Measurements from ENCODE around the gene ATF7IP. TPM values are rescaled to one million over a fixed set of nuclear protein-coding genes. Genes with fewer than 3 reads are reported as not detected.
A peak's percentile ranks its signal among the peaks of the same experiment; 100 is the strongest.

ATF7IP gene
- polyA plus RNA-seq, 1 donor = 32.0 TPM

DNA sequence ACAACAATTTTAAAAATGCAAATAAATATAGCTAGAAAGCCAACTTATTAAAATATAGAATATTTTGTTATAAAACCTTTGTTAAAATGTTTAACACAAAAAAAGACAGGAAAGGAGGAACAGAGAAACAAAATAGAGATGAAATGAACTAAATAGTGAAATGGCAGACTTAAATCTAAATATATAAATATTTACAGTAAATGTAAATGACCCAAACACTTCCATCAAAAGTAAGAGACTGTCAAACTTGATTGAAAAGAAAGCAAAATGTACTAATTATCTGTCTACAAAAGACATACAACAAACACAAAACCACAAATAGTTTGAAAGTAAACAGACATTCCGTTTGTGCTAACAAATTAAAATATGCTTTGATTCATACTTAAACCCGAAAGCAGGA, 160.5 kb downstream of the ATF7IP start:
- no peaks in the 10 kb centered on the region for H3K36me3 ChIP-seq (ENCODE audit: control insufficient read depth, insufficient read depth, low read length)
- H3K27me3 ChIP-seq (ENCODE audit: control insufficient read depth, insufficient read depth, low read length) = no peaks in the 10 kb centered on the region
- WGBS (ENCODE audit: insufficient coverage, low lambda C conversion rate) = 100% methylated on average over 1 of the region's 2 CpGs
- no peak overlapping the region for H3K4me3 ChIP-seq (ENCODE audit: low read length)
- H3K9me3 ChIP-seq (ENCODE audit: control insufficient read depth, low read depth, low read length) = peaks cover 30% of the 10 kb centered on the region
- H3K27ac ChIP-seq (ENCODE audit: low read length) = no peak overlapping the region
- no peak for DNase-seq
- H3K4me1 ChIP-seq (ENCODE audit: control insufficient read depth, insufficient read depth, low read length) = no peaks in the 10 kb centered on the region

DNA sequence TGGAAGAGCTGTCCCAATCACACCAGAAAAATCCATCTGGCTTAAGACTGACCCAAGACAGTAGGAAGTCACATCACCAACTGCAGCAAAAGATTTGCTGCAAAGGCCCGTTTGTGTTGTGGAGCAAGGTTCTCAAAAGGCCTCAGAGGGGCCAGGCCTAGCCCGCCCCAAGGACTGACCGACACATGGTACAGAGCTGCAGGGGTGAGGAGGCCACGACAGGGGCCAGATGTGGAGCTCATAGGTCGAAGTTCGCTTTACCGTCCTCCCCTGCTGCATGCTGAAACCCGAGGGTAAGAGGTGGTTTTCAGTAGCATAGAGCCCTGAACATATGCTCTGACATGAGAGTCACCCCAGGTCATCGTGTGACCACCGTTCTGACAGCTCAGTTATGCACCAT, 166.7 kb downstream of the ATF7IP start:
- peaks cover 16% of the 10 kb centered on the region for H3K36me3 ChIP-seq (ENCODE audit: control insufficient read depth, insufficient read depth, low read length)
- no peaks in the 10 kb centered on the region for H3K4me1 ChIP-seq (ENCODE audit: control insufficient read depth, insufficient read depth, low read length)
- H3K27me3 ChIP-seq (ENCODE audit: control insufficient read depth, insufficient read depth, low read length) = no peaks in the 10 kb centered on the region
- no peak for DNase-seq
- no peak overlapping the region for H3K27ac ChIP-seq (ENCODE audit: low read length)
- 100% methylated on average over 1 of the region's 10 CpGs for WGBS (ENCODE audit: insufficient coverage, low lambda C conversion rate)
- no peak overlapping the region for H3K4me3 ChIP-seq (ENCODE audit: low read length)
- no peaks in the 10 kb centered on the region for H3K9me3 ChIP-seq (ENCODE audit: control insufficient read depth, low read depth, low read length)

- no peak overlapping the region for H3K27ac ChIP-seq (ENCODE audit: low read length)
- peaks cover 3% of the 10 kb centered on the region for H3K4me1 ChIP-seq (ENCODE audit: control insufficient read depth, insufficient read depth, low read length)
- no peaks in the 10 kb centered on the region for H3K27me3 ChIP-seq (ENCODE audit: control insufficient read depth, insufficient read depth, low read length)
- WGBS (ENCODE audit: insufficient coverage, low lambda C conversion rate) = 100% methylated on average over 1 of the region's 5 CpGs
- no peaks in the 10 kb centered on the region for H3K9me3 ChIP-seq (ENCODE audit: control insufficient read depth, low read depth, low read length)
- DNase-seq = no peak
- H3K4me3 ChIP-seq (ENCODE audit: low read length) = no peak overlapping the region
- H3K36me3 ChIP-seq (ENCODE audit: control insufficient read depth, insufficient read depth, low read length) = peaks cover 17% of the 10 kb centered on the region
Measured at GRCh38 chr12:14537088-14537487, 171.6 kb downstream of the ATF7IP start.

DNA sequence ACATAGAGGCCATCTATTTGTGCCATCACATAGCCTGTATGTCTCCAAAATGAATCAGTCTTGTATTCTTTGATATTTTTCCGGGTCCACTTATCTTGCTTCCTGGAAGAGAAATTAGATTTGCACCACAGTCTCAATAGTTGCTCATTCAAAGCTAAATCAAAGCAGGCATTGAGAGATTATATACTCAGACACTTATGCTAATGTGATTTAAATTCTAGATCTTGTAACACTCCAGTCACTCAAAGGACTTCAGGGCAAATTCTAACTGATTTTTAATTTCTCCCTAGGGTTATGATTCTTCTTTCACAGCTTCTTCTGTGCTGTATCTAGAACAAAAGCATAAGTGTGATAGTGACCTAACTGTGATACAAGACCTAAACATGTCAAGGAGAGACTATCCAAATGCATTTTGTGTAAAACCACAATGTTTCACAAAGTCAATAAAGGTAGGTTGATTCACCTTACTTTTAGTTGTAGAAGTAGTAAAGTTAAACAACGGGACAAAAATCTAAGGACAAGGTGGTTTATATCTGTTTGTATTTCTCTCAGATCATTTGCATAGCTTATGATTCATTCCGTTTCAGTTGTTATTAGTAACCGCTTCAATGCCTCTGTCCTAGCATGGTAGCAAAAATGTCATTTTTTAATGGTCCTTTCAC, 175.4 kb downstream of the ATF7IP start:
- Histone ChIP-seq H3K4me1 (ENCODE audit: control insufficient read depth, insufficient read depth, low read length) (peaks cover 9% of the 10 kb centered on the region), H3K36me3 (ENCODE audit: control insufficient read depth, insufficient read depth, low read length) (peaks cover 9% of the 10 kb centered on the region), H3K9me3 (ENCODE audit: control insufficient read depth, low read depth, low read length) (no peaks in the 10 kb centered on the region), H3K4me3 (ENCODE audit: low read length) (no peak overlapping the region), H3K27ac (ENCODE audit: low read length) (no peak overlapping the region), H3K27me3 (ENCODE audit: control insufficient read depth, insufficient read depth, low read length) (no peaks in the 10 kb centered on the region)
- no peak for DNase-seq
- 74% methylated on average over 3 of the region's 4 CpGs for WGBS (ENCODE audit: insufficient coverage, low lambda C conversion rate)

DNA sequence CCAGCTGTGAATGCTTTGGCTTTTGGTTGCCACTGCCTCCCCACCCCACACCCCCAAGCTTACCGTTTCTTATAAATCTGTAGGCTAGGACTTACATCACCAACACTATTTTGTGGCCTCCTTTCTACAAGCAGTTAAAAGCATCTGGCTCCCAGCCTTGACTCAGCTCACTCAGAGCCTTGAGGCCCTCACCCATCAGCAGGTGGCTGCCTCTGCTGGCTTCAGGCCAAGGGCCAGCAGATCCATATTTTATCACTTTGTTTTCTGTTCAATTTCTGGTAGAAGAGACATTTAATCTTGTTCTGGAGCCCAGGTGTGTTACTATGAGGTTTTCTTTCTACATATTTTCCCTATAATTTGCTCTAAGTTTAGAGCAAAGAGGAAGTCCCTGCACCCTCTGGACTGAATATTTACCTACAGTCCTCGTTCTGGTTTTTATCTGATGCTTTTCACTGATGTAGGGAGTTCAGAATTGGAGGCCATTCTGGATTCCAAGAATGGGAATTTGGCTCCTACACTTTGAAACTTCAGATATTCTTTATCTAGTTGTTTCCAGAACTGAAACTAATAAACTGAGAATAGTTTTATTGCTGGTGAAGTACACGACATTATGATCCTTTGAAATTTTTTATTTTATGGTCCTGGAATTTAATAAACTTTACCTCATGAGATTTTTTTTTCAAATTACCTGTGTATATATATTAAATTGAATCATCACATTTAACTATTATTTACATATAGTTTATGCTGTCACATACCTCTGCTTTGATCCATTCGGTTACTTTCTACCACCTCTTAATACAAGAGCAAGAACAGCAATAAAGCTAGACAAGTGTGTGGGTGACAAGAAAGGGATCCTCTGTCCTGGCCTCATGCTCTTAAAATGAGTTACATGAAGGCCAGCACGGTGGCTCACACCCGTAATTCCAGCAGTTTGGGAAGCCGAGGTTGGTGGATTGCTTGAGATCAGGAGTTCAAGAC, 180.0 kb downstream of the ATF7IP start:
- Histone ChIP-seq H3K36me3 (ENCODE audit: control insufficient read depth, insufficient read depth, low read length) (no peaks in the 10 kb centered on the region), H3K27me3 (ENCODE audit: control insufficient read depth, insufficient read depth, low read length) (no peaks in the 10 kb centered on the region), H3K27ac (ENCODE audit: low read length) (peak overlapping the region; percentile 9), H3K9me3 (ENCODE audit: control insufficient read depth, low read depth, low read length) (no peaks in the 10 kb centered on the region), H3K4me1 (ENCODE audit: control insufficient read depth, insufficient read depth, low read length) (peaks cover 9% of the 10 kb centered on the region), H3K4me3 (ENCODE audit: low read length) (no peak overlapping the region)
- WGBS (ENCODE audit: insufficient coverage, low lambda C conversion rate) = 7% methylated on average over 1 of the region's 7 CpGs
- DNase-seq = peak; percentile 16 to 57

GRCh38 chr12:14547571-14547970, 182.1 kb downstream of the ATF7IP start:
- no peak overlapping the region for H3K27ac ChIP-seq (ENCODE audit: low read length)
- H3K36me3 ChIP-seq (ENCODE audit: control insufficient read depth, insufficient read depth, low read length) = no peaks in the 10 kb centered on the region
- H3K9me3 ChIP-seq (ENCODE audit: control insufficient read depth, low read depth, low read length) = no peaks in the 10 kb centered on the region
- no peaks in the 10 kb centered on the region for H3K27me3 ChIP-seq (ENCODE audit: control insufficient read depth, insufficient read depth, low read length)
- peaks cover 6% of the 10 kb centered on the region for H3K4me1 ChIP-seq (ENCODE audit: control insufficient read depth, insufficient read depth, low read length)
- DNase-seq = no peak
- H3K4me3 ChIP-seq (ENCODE audit: low read length) = no peak overlapping the region
- 80% methylated on average over 1 of the region's 4 CpGs for WGBS (ENCODE audit: insufficient coverage, low lambda C conversion rate)

- Histone ChIP-seq H3K4me3 (ENCODE audit: low read length) (no peak overlapping the region), H3K27ac (ENCODE audit: low read length) (no peak overlapping the region), H3K4me1 (ENCODE audit: control insufficient read depth, insufficient read depth, low read length) (peaks cover 8% of the 10 kb centered on the region), H3K27me3 (ENCODE audit: control insufficient read depth, insufficient read depth, low read length) (no peaks in the 10 kb centered on the region), H3K9me3 (ENCODE audit: control insufficient read depth, low read depth, low read length) (no peaks in the 10 kb centered on the region), H3K36me3 (ENCODE audit: control insufficient read depth, insufficient read depth, low read length) (peaks cover 2% of the 10 kb centered on the region)
- 100% methylated on average over 3 of the region's 6 CpGs for WGBS (ENCODE audit: insufficient coverage, low lambda C conversion rate)
- DNase-seq = no peak
Measured at GRCh38 chr12:14548609-14549008, 183.1 kb downstream of the ATF7IP start.

Other genes starting within 250 kb of the ATF7IP start
- 37.9 TPM for gene PLBD1, start 202.2 kb downstream of the ATF7IP start, polyA plus RNA-seq